H9 (cell line): Measurements from ENCODE around the gene IGSF1. TPM values are rescaled to one million over a fixed set of nuclear protein-coding genes. Genes with fewer than 3 reads are reported as not detected.

ENCODE experiments used
- DNase-seq: peaks from one replicate; pipeline ENCODE4 v3.0.0-alpha.2; 2017
- H2AFZ ChIP-seq: one replicate; pipeline ENCODE4 v1.6.1; 2013; ENCODE audit warnings: mild to moderate bottlenecking, low read length, control low read depth, moderate library complexity
- H2AK5ac ChIP-seq: 2 replicates; pipeline ENCODE4 v1.6.1; 2013; ENCODE audit warnings: low read length, control low read depth, mixed read lengths; ENCODE audit not compliant: insufficient read length
- H2BK120ac ChIP-seq: one replicate; pipeline ENCODE4 v1.6.1; 2013; ENCODE audit warnings: low read depth, mild to moderate bottlenecking, low read length, control low read depth, inconsistent platforms; ENCODE audit not compliant: poor library complexity, severe bottlenecking
- H2BK12ac ChIP-seq: 2 replicates; pipeline ENCODE4 v1.6.1; 2013; ENCODE audit warnings: low read length, control low read depth, mixed read lengths, low read depth; ENCODE audit not compliant: insufficient read length
- H2BK15ac ChIP-seq: 2 replicates; pipeline ENCODE4 v1.6.1; 2013; ENCODE audit warnings: low read depth, low read length, control low read depth
- H2BK20ac ChIP-seq: one replicate; pipeline ENCODE4 v1.6.1; 2013; ENCODE audit warnings: low read depth, mild to moderate bottlenecking, low read length, control low read depth, inconsistent platforms; ENCODE audit not compliant: poor library complexity, severe bottlenecking
- H2BK5ac ChIP-seq: 2 replicates; pipeline ENCODE4 v1.6.1; 2013; ENCODE audit warnings: low read length, control low read depth, mixed read lengths; ENCODE audit not compliant: insufficient read length
- H3K14ac ChIP-seq: 2 replicates; pipeline ENCODE4 v1.6.1; 2013; ENCODE audit warnings: low read length, control low read depth; ENCODE audit not compliant: insufficient read depth
- H3K18ac ChIP-seq: 2 replicates; pipeline ENCODE4 v1.6.1; 2013; ENCODE audit warnings: low read depth, mild to moderate bottlenecking, mixed read lengths, low read length, control low read depth; ENCODE audit not compliant: insufficient read length
- H3K23ac ChIP-seq: 2 replicates; pipeline ENCODE4 v1.6.1; 2013; ENCODE audit warnings: low read length, control low read depth, mixed read lengths, low read depth; ENCODE audit not compliant: insufficient read length
- H3K23me2 ChIP-seq: 2 replicates; pipeline ENCODE4 v1.6.1; 2013; ENCODE audit warnings: low read depth, mild to moderate bottlenecking, mixed read lengths, low read length, control low read depth; ENCODE audit not compliant: insufficient read length, poor library complexity, severe bottlenecking
- H3K27ac ChIP-seq: 2 replicates; pipeline ENCODE4 v1.5.1; 2013; ENCODE audit warnings: low read length, control low read depth, mixed read lengths, low read depth; ENCODE audit not compliant: insufficient read length
- H3K27me3 ChIP-seq: 2 replicates; pipeline ENCODE4 v1.6.1; 2013; ENCODE audit warnings: low read length, control low read depth, inconsistent platforms; ENCODE audit not compliant: insufficient read depth
- H3K4ac ChIP-seq: 2 replicates; pipeline ENCODE4 v1.6.1; 2013; ENCODE audit warnings: low read depth, mild to moderate bottlenecking, control low read depth, inconsistent platforms, low read length, moderate library complexity
- H3K4me1 ChIP-seq: 2 replicates; pipeline ENCODE4 v1.6.1; 2013; ENCODE audit warnings: low read length, control low read depth, inconsistent platforms; ENCODE audit not compliant: insufficient read depth
- H3K4me2 ChIP-seq: 2 replicates; pipeline ENCODE4 v1.6.1; 2013; ENCODE audit warnings: low read length, control low read depth, mixed read lengths; ENCODE audit not compliant: insufficient read length, insufficient read depth
- H3K56ac ChIP-seq: 2 replicates; pipeline ENCODE4 v1.6.1; 2013; ENCODE audit warnings: low read depth, mild to moderate bottlenecking, mixed read lengths, low read length, control low read depth; ENCODE audit not compliant: insufficient read length
- H3K79me1 ChIP-seq: 2 replicates; pipeline ENCODE4 v1.6.1; 2013; ENCODE audit warnings: low read depth, mild to moderate bottlenecking, moderate library complexity, low read length, control low read depth, inconsistent platforms; ENCODE audit not compliant: insufficient read depth, poor library complexity, severe bottlenecking
- H3K79me2 ChIP-seq: 2 replicates; pipeline ENCODE4 v1.6.1; 2013; ENCODE audit warnings: low read length, control low read depth, inconsistent platforms; ENCODE audit not compliant: insufficient read depth
- H3K9ac ChIP-seq: 2 replicates; pipeline ENCODE4 v1.6.1; 2013; ENCODE audit warnings: low read length, control low read depth, mixed read lengths; ENCODE audit not compliant: insufficient read length; ENCODE audit errors: extremely low read depth
- H3K9me3 ChIP-seq: one replicate; pipeline ENCODE4 v1.6.1; 2013; ENCODE audit warnings: low read depth, low read length, inconsistent platforms; ENCODE audit not compliant: control insufficient read depth
- H3T11ph ChIP-seq: one replicate; pipeline ENCODE4 v1.6.1; 2013; ENCODE audit warnings: mild to moderate bottlenecking, low read length, control low read depth, inconsistent platforms
- H4K20me1 ChIP-seq: one replicate; pipeline ENCODE4 v1.6.1; 2013; ENCODE audit not compliant: control insufficient read depth, insufficient read length, insufficient read depth
- H4K5ac ChIP-seq: 2 replicates; pipeline ENCODE4 v1.6.1; 2013; ENCODE audit warnings: low read depth, mild to moderate bottlenecking, mixed read lengths, low read length, control low read depth; ENCODE audit not compliant: insufficient read length
- H4K8ac ChIP-seq: replicated peaks from 2 replicates; pipeline ENCODE4 v1.6.1; 2013; ENCODE audit warnings: low read length, control low read depth, mixed read lengths, low read depth; ENCODE audit not compliant: insufficient read length
- H4K91ac ChIP-seq: 2 replicates; pipeline ENCODE4 v1.6.1; 2013; ENCODE audit warnings: low read depth, mild to moderate bottlenecking, moderate library complexity, mixed read lengths, low read length, control low read depth; ENCODE audit not compliant: insufficient read length
- H3K27ac Mint-ChIP-seq, 3 experiments: 2 replicates in 2 of 3; 3 replicates in 1 of 3; pipeline ENCODE4 v1.8.0; 2020 to 2021; ENCODE audit warnings: mixed read lengths in 3 of 3, mild to moderate bottlenecking in 1 of 3, moderate library complexity in 1 of 3
- H3K27me3 Mint-ChIP-seq: 2 replicates; pipeline ENCODE4 v1.8.0; 2021; ENCODE audit warnings: low read depth, mild to moderate bottlenecking, moderate library complexity, mixed read lengths
- H3K36me3 Mint-ChIP-seq, 3 experiments: 2 replicates in 2 of 3; 3 replicates in 1 of 3; pipeline ENCODE4 v1.8.0; 2020 to 2021; ENCODE audit warnings: low read depth in 3 of 3, mixed read lengths in 3 of 3; ENCODE audit not compliant: insufficient read depth in 1 of 3
- H3K4me1 Mint-ChIP-seq, 2 experiments: 2 replicates each; pipeline ENCODE4 v1.8.0; 2020; ENCODE audit warnings: mixed read lengths in 2 of 2
- H3K4me3 Mint-ChIP-seq, 2 experiments: 2 replicates in 1 of 2; 3 replicates in 1 of 2; pipeline ENCODE4 v1.8.0; 2020 to 2021; ENCODE audit warnings: mild to moderate bottlenecking in 2 of 2, mixed read lengths in 2 of 2, moderate library complexity in 1 of 2
- H3K9me3 Mint-ChIP-seq, 2 experiments: 2 replicates in 1 of 2; 3 replicates in 1 of 2; pipeline ENCODE4 v1.8.0; 2020; ENCODE audit warnings: mild to moderate bottlenecking in 2 of 2, mixed read lengths in 2 of 2, moderate library complexity in 1 of 2
- WGBS: extraction: QIAGEN DNeasy Blood & Tissue Kit; methylation state at CpG from one replicate; pipeline ENCODE4 v1.1.7; 2013; ENCODE audit warnings: missing lambda C conversion rate, low lambda C conversion rate, mixed read lengths; ENCODE audit not compliant: insufficient read length; ENCODE audit errors: extremely low coverage; 5-methylcytosine and 5-hydroxymethylcytosine counted together
- total RNA-seq: library from RNA; stranded (reverse); gene quantifications from 2 replicates; pipeline ENCODE4 v1.2.1, GENCODE V29; 2021
- TF ChIP-seq, protein P1 (sequence below): fragments of 200-600 bp; sonication (generic); conservative IDR thresholded peaks from 3 replicates; pipeline ENCODE4 v1.8.0; 2021; ENCODE audit warnings: antibody characterized with exemption, mild to moderate bottlenecking

Gene IGSF1
- total RNA-seq, 1 experiment from 2014 or later: 12.5 TPM

GRCh38 chrX:131273011-131273410, 16.1 kb downstream of the IGSF1 start:
- peaks cover 8 to 25% (median 9%) of the 10 kb centered on the region in 3 experiments; a peak in 5 of 7 replicates for H3K36me3 Mint-ChIP-seq
- no peak overlapping the region for H3K9ac ChIP-seq
- no peak overlapping the region for H3K18ac ChIP-seq
- H3K4me1 Mint-ChIP-seq: peaks cover 23 to 37% of the 10 kb centered on the region in 2 experiments
- H4K5ac ChIP-seq: no peak overlapping the region
- no peak overlapping the region for H2BK20ac ChIP-seq
- no peak overlapping the region for H3K14ac ChIP-seq
- H3K4me1 ChIP-seq: peaks cover 13% of the 10 kb centered on the region; the same call in 1 of the 2 replicates
- H3K27me3 Mint-ChIP-seq: no peaks in the 10 kb centered on the region
- no peak overlapping the region for H2AFZ ChIP-seq
- H3K4ac ChIP-seq: no peak overlapping the region
- H3T11ph ChIP-seq: no peak overlapping the region
- no peaks in the 10 kb centered on the region for H4K20me1 ChIP-seq
- no peak overlapping the region for H2BK12ac ChIP-seq
- no peak overlapping the region for H3K4me2 ChIP-seq
- H3K9me3 ChIP-seq: no peaks in the 10 kb centered on the region
- WGBS: no CpG with 5 or more reads among the region's 5 CpGs
- DNase-seq: no peak
- TF ChIP-seq, protein P1, sequence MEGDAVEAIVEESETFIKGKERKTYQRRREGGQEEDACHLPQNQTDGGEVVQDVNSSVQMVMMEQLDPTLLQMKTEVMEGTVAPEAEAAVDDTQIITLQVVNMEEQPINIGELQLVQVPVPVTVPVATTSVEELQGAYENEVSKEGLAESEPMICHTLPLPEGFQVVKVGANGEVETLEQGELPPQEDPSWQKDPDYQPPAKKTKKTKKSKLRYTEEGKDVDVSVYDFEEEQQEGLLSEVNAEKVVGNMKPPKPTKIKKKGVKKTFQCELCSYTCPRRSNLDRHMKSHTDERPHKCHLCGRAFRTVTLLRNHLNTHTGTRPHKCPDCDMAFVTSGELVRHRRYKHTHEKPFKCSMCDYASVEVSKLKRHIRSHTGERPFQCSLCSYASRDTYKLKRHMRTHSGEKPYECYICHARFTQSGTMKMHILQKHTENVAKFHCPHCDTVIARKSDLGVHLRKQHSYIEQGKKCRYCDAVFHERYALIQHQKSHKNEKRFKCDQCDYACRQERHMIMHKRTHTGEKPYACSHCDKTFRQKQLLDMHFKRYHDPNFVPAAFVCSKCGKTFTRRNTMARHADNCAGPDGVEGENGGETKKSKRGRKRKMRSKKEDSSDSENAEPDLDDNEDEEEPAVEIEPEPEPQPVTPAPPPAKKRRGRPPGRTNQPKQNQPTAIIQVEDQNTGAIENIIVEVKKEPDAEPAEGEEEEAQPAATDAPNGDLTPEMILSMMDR: no peak
- H4K8ac ChIP-seq: no peak overlapping the region
- no peak overlapping the region for H2BK5ac ChIP-seq
- no peaks in the 10 kb centered on the region for H3K79me1 ChIP-seq
- H3K27ac ChIP-seq: no peak overlapping the region
- H3K23ac ChIP-seq: no peak overlapping the region
- no peaks in the 10 kb centered on the region for H3K9me3 Mint-ChIP-seq
- no peaks in the 10 kb centered on the region for H3K27me3 ChIP-seq
- H3K56ac ChIP-seq: no peak overlapping the region
- no peak overlapping the region for H3K4me3 Mint-ChIP-seq
- no peak overlapping the region for H3K27ac Mint-ChIP-seq
- no peak overlapping the region for H2AK5ac ChIP-seq
- H2BK15ac ChIP-seq: no peak overlapping the region
- H3K23me2 ChIP-seq: no peaks in the 10 kb centered on the region
- H2BK120ac ChIP-seq: no peak overlapping the region
- H4K91ac ChIP-seq: no peak overlapping the region
- H3K79me2 ChIP-seq: no peaks in the 10 kb centered on the region
